NB4 (cell line): ENCODE results near the gene CROCC.
"Not testable (repeated sequence)": the region's sequence is repeated elsewhere in the genome, so short reads cannot be mapped to it uniquely, and the experiment has no call there.

Source experiments
- POLR2A ChIP-seq: IDR thresholded peaks from 2 replicates; pipeline ENCODE4 v1.6.1; 2011; ENCODE audit warnings: mild to moderate bottlenecking; ENCODE audit not compliant: insufficient read length; ENCODE audit errors: extremely low read depth
- TF ChIP-seq, protein P1 (sequence below): IDR thresholded peaks from one replicate; pipeline ENCODE4 v1.5.1; 2012; ENCODE audit warnings: low read depth, low read length

DNA sequence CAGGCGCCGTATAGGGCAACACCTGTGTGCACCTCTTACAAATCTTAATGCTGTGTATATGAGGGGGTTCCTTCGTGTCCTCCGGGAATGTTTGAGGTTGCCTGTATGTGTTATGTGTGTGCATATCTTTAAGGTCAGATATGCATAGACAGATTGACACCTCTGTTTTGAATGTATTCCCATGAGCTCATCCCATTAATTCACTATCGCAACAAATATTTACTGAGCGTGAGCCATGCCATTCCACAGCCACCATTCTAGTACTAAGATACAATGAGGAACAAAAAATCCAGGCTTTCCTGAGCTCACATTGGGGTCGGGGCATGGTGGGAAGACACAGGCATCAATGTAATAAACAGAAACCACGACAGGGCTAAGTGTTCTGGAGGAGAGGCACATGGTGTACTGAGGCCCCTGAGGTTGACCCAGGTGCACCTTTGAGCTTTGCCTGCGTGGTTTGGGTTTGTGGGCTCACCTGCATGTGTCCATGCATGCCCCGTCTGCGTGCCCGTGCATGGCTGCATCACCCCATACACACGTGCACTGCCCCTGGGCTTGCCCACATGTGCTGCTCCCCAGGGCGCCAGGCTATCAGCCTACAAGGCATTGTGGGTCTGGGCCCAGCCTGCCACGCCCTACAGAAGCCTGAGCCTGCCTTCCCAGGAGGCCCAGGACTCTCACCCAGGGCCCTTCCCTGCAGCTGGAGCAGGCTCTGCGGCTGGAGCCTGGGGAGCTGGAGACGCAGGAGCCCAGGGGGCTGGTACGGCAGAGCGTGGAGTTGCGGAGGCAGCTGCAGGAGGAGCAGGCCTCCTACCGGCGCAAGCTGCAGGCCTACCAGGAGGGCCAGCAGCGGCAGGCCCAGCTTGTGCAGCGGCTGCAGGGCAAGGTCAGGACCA, 7.7 kb downstream of the CROCC start:
- not testable (repeated sequence) for TF ChIP-seq POLR2A
- TF ChIP-seq, protein P1, sequence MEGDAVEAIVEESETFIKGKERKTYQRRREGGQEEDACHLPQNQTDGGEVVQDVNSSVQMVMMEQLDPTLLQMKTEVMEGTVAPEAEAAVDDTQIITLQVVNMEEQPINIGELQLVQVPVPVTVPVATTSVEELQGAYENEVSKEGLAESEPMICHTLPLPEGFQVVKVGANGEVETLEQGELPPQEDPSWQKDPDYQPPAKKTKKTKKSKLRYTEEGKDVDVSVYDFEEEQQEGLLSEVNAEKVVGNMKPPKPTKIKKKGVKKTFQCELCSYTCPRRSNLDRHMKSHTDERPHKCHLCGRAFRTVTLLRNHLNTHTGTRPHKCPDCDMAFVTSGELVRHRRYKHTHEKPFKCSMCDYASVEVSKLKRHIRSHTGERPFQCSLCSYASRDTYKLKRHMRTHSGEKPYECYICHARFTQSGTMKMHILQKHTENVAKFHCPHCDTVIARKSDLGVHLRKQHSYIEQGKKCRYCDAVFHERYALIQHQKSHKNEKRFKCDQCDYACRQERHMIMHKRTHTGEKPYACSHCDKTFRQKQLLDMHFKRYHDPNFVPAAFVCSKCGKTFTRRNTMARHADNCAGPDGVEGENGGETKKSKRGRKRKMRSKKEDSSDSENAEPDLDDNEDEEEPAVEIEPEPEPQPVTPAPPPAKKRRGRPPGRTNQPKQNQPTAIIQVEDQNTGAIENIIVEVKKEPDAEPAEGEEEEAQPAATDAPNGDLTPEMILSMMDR = not testable (repeated sequence)
